H9 (cell line): ENCODE data around the gene AP3D1. TPM values are rescaled to one million over a fixed set of nuclear protein-coding genes. Genes with fewer than 3 reads are reported as not detected.

Source experiments
- DNase-seq: peaks from one replicate; pipeline ENCODE4 v3.0.0-alpha.2; 2017
- H2AFZ ChIP-seq: one replicate; pipeline ENCODE4 v1.6.1; 2013; ENCODE audit warnings: mild to moderate bottlenecking, low read length, control low read depth, moderate library complexity
- H2AK5ac ChIP-seq: 2 replicates; pipeline ENCODE4 v1.6.1; 2013; ENCODE audit warnings: low read length, control low read depth, mixed read lengths; ENCODE audit not compliant: insufficient read length
- H2BK120ac ChIP-seq: one replicate; pipeline ENCODE4 v1.6.1; 2013; ENCODE audit warnings: low read depth, mild to moderate bottlenecking, low read length, control low read depth, inconsistent platforms; ENCODE audit not compliant: poor library complexity, severe bottlenecking
- H2BK12ac ChIP-seq: 2 replicates; pipeline ENCODE4 v1.6.1; 2013; ENCODE audit warnings: low read length, control low read depth, mixed read lengths, low read depth; ENCODE audit not compliant: insufficient read length
- H2BK15ac ChIP-seq: 2 replicates; pipeline ENCODE4 v1.6.1; 2013; ENCODE audit warnings: low read depth, low read length, control low read depth
- H2BK20ac ChIP-seq: one replicate; pipeline ENCODE4 v1.6.1; 2013; ENCODE audit warnings: low read depth, mild to moderate bottlenecking, low read length, control low read depth, inconsistent platforms; ENCODE audit not compliant: poor library complexity, severe bottlenecking
- H2BK5ac ChIP-seq: 2 replicates; pipeline ENCODE4 v1.6.1; 2013; ENCODE audit warnings: low read length, control low read depth, mixed read lengths; ENCODE audit not compliant: insufficient read length
- H3K14ac ChIP-seq: 2 replicates; pipeline ENCODE4 v1.6.1; 2013; ENCODE audit warnings: low read length, control low read depth; ENCODE audit not compliant: insufficient read depth
- H3K18ac ChIP-seq: 2 replicates; pipeline ENCODE4 v1.6.1; 2013; ENCODE audit warnings: low read depth, mild to moderate bottlenecking, mixed read lengths, low read length, control low read depth; ENCODE audit not compliant: insufficient read length
- H3K23ac ChIP-seq: 2 replicates; pipeline ENCODE4 v1.6.1; 2013; ENCODE audit warnings: low read length, control low read depth, mixed read lengths, low read depth; ENCODE audit not compliant: insufficient read length
- H3K23me2 ChIP-seq: 2 replicates; pipeline ENCODE4 v1.6.1; 2013; ENCODE audit warnings: low read depth, mild to moderate bottlenecking, mixed read lengths, low read length, control low read depth; ENCODE audit not compliant: insufficient read length, poor library complexity, severe bottlenecking
- H3K27ac ChIP-seq: 2 replicates; pipeline ENCODE4 v1.5.1; 2013; ENCODE audit warnings: low read length, control low read depth, mixed read lengths, low read depth; ENCODE audit not compliant: insufficient read length
- H3K27me3 ChIP-seq: 2 replicates; pipeline ENCODE4 v1.6.1; 2013; ENCODE audit warnings: low read length, control low read depth, inconsistent platforms; ENCODE audit not compliant: insufficient read depth
- H3K4ac ChIP-seq: 2 replicates; pipeline ENCODE4 v1.6.1; 2013; ENCODE audit warnings: low read depth, mild to moderate bottlenecking, control low read depth, inconsistent platforms, low read length, moderate library complexity
- H3K4me1 ChIP-seq: 2 replicates; pipeline ENCODE4 v1.6.1; 2013; ENCODE audit warnings: low read length, control low read depth, inconsistent platforms; ENCODE audit not compliant: insufficient read depth
- H3K4me2 ChIP-seq: 2 replicates; pipeline ENCODE4 v1.6.1; 2013; ENCODE audit warnings: low read length, control low read depth, mixed read lengths; ENCODE audit not compliant: insufficient read length, insufficient read depth
- H3K56ac ChIP-seq: 2 replicates; pipeline ENCODE4 v1.6.1; 2013; ENCODE audit warnings: low read depth, mild to moderate bottlenecking, mixed read lengths, low read length, control low read depth; ENCODE audit not compliant: insufficient read length
- H3K79me1 ChIP-seq: 2 replicates; pipeline ENCODE4 v1.6.1; 2013; ENCODE audit warnings: low read depth, mild to moderate bottlenecking, moderate library complexity, low read length, control low read depth, inconsistent platforms; ENCODE audit not compliant: insufficient read depth, poor library complexity, severe bottlenecking
- H3K79me2 ChIP-seq: 2 replicates; pipeline ENCODE4 v1.6.1; 2013; ENCODE audit warnings: low read length, control low read depth, inconsistent platforms; ENCODE audit not compliant: insufficient read depth
- H3K9ac ChIP-seq: 2 replicates; pipeline ENCODE4 v1.6.1; 2013; ENCODE audit warnings: low read length, control low read depth, mixed read lengths; ENCODE audit not compliant: insufficient read length; ENCODE audit errors: extremely low read depth
- H3K9me3 ChIP-seq: one replicate; pipeline ENCODE4 v1.6.1; 2013; ENCODE audit warnings: low read depth, low read length, inconsistent platforms; ENCODE audit not compliant: control insufficient read depth
- H3T11ph ChIP-seq: one replicate; pipeline ENCODE4 v1.6.1; 2013; ENCODE audit warnings: mild to moderate bottlenecking, low read length, control low read depth, inconsistent platforms
- H4K20me1 ChIP-seq: one replicate; pipeline ENCODE4 v1.6.1; 2013; ENCODE audit not compliant: control insufficient read depth, insufficient read length, insufficient read depth
- H4K5ac ChIP-seq: 2 replicates; pipeline ENCODE4 v1.6.1; 2013; ENCODE audit warnings: low read depth, mild to moderate bottlenecking, mixed read lengths, low read length, control low read depth; ENCODE audit not compliant: insufficient read length
- H4K8ac ChIP-seq: replicated peaks from 2 replicates; pipeline ENCODE4 v1.6.1; 2013; ENCODE audit warnings: low read length, control low read depth, mixed read lengths, low read depth; ENCODE audit not compliant: insufficient read length
- H4K91ac ChIP-seq: 2 replicates; pipeline ENCODE4 v1.6.1; 2013; ENCODE audit warnings: low read depth, mild to moderate bottlenecking, moderate library complexity, mixed read lengths, low read length, control low read depth; ENCODE audit not compliant: insufficient read length
- H3K27ac Mint-ChIP-seq, 3 experiments: 2 replicates in 2 of 3; 3 replicates in 1 of 3; pipeline ENCODE4 v1.8.0; 2020 to 2021; ENCODE audit warnings: mixed read lengths in 3 of 3, mild to moderate bottlenecking in 1 of 3, moderate library complexity in 1 of 3
- H3K27me3 Mint-ChIP-seq: 2 replicates; pipeline ENCODE4 v1.8.0; 2021; ENCODE audit warnings: low read depth, mild to moderate bottlenecking, moderate library complexity, mixed read lengths
- H3K36me3 Mint-ChIP-seq, 3 experiments: 2 replicates in 2 of 3; 3 replicates in 1 of 3; pipeline ENCODE4 v1.8.0; 2020 to 2021; ENCODE audit warnings: low read depth in 3 of 3, mixed read lengths in 3 of 3; ENCODE audit not compliant: insufficient read depth in 1 of 3
- H3K4me1 Mint-ChIP-seq, 2 experiments: 2 replicates each; pipeline ENCODE4 v1.8.0; 2020; ENCODE audit warnings: mixed read lengths in 2 of 2
- H3K4me3 Mint-ChIP-seq, 2 experiments: 2 replicates in 1 of 2; 3 replicates in 1 of 2; pipeline ENCODE4 v1.8.0; 2020 to 2021; ENCODE audit warnings: mild to moderate bottlenecking in 2 of 2, mixed read lengths in 2 of 2, moderate library complexity in 1 of 2
- H3K9me3 Mint-ChIP-seq, 2 experiments: 2 replicates in 1 of 2; 3 replicates in 1 of 2; pipeline ENCODE4 v1.8.0; 2020; ENCODE audit warnings: mild to moderate bottlenecking in 2 of 2, mixed read lengths in 2 of 2, moderate library complexity in 1 of 2
- CTCF ChIP-seq: fragments of 200-600 bp; sonication (generic); conservative IDR thresholded peaks from 3 replicates; pipeline ENCODE4 v1.8.0; 2021; ENCODE audit warnings: antibody characterized with exemption, mild to moderate bottlenecking
- WGBS: extraction: QIAGEN DNeasy Blood & Tissue Kit; methylation state at CpG from one replicate; pipeline ENCODE4 v1.1.7; 2013; ENCODE audit warnings: missing lambda C conversion rate, low lambda C conversion rate, mixed read lengths; ENCODE audit not compliant: insufficient read length; ENCODE audit errors: extremely low coverage; 5-methylcytosine and 5-hydroxymethylcytosine counted together
- total RNA-seq: library from RNA; stranded (reverse); gene quantifications from 2 replicates; pipeline ENCODE4 v1.2.1, GENCODE V29; 2021

Gene AP3D1
- total RNA-seq, 1 experiment from 2014 or later: 142 TPM

- Mint-ChIP-seq H3K4me3 (peak overlapping the region in 1 of 2 experiments; percentile 39; a peak in 2 of 5 replicates), H3K27me3 (no peaks in the 10 kb centered on the region), H3K27ac (peak overlapping the region; percentile 67 to 85 (median 85); a peak in 4 of 7 replicates), H3K9me3 (no peaks in the 10 kb centered on the region; a peak in 1 of 5 replicates), H3K36me3 (no peaks in the 10 kb centered on the region), H3K4me1 (peaks cover 25 to 44% of the 10 kb centered on the region in 2 experiments)
- Histone ChIP-seq H4K5ac (no peak overlapping the region), H3K4ac (no peak overlapping the region), H3K27ac (no peak overlapping the region), H2AK5ac (no peak overlapping the region), H2AFZ (no peak overlapping the region), H2BK120ac (no peak overlapping the region), H3K4me2 (no peak overlapping the region), H2BK12ac (no peak overlapping the region), H3K14ac (peak overlapping the region; percentile 17; the same call in 1 of the 2 replicates), H2BK15ac (no peak overlapping the region), H3K9me3 (no peaks in the 10 kb centered on the region), H2BK20ac (no peak overlapping the region), H3K4me1 (no peaks in the 10 kb centered on the region), H3K23me2 (peaks cover 10% of the 10 kb centered on the region), H3T11ph (no peak overlapping the region), H4K8ac (no peak overlapping the region), H2BK5ac (no peak overlapping the region), H3K18ac (peak overlapping the region; percentile 27), H3K79me1 (no peaks in the 10 kb centered on the region), H3K79me2 (no peaks in the 10 kb centered on the region), H3K27me3 (no peaks in the 10 kb centered on the region), H3K23ac (no peak overlapping the region), H4K20me1 (no peaks in the 10 kb centered on the region), H4K91ac (no peak overlapping the region), H3K56ac (no peak overlapping the region), H3K9ac (no peak overlapping the region)
- DNase-seq: no peak
- no CpG with 5 or more reads among the region's 27 CpGs for WGBS
- TF ChIP-seq CTCF: no peak
Observed at GRCh38 chr19:2058570-2059421, 92.6 kb downstream of the AP3D1 start.
